Liver (tissue), 9 donors: ENCODE measurements around the gene SAMD4A. TPM values are rescaled to one million over a fixed set of nuclear protein-coding genes. Genes with fewer than 3 reads are reported as not detected.

Experiments
- DNase-seq: peaks from one replicate; pipeline ENCODE4 v3.0.0-alpha.2; 2017; ENCODE audit warnings: low spot score
- H3K27ac ChIP-seq, 2 donors: one replicate each; pipeline ENCODE4 v1.7.0; 2013; ENCODE audit warnings: inconsistent platforms in 2 of 2, low read length in 2 of 2, control low read depth in 1 of 2, low read depth in 1 of 2, mild to moderate bottlenecking in 1 of 2
- H3K27me3 ChIP-seq, 4 donors: one replicate each; pipeline versions ENCODE4 v1.6.1 to v1.7.0; 2013; ENCODE audit warnings: low read length in 3 of 4, inconsistent platforms in 1 of 4, mild to moderate bottlenecking in 1 of 4, moderate library complexity in 1 of 4; ENCODE audit not compliant: control insufficient read depth in 4 of 4, insufficient read depth in 4 of 4
- H3K36me3 ChIP-seq, 4 donors: one replicate each; pipeline versions ENCODE4 v1.6.1 to v1.7.0; 2013; ENCODE audit warnings: low read length in 3 of 4, mild to moderate bottlenecking in 3 of 4, low read depth in 1 of 4, moderate library complexity in 1 of 4; ENCODE audit not compliant: control insufficient read depth in 4 of 4, insufficient read depth in 3 of 4
- H3K4me1 ChIP-seq, 4 donors: one replicate each; pipeline versions ENCODE4 v1.6.1 to v1.7.0; 2013; ENCODE audit warnings: low read length in 3 of 4, mild to moderate bottlenecking in 3 of 4, moderate library complexity in 1 of 4; ENCODE audit not compliant: control insufficient read depth in 4 of 4, insufficient read depth in 4 of 4
- H3K4me3 ChIP-seq, 3 donors: one replicate each; pipeline versions ENCODE4 v1.6.1 to v1.7.0; 2013; ENCODE audit warnings: low read length in 3 of 3, control low read depth in 1 of 3, low read depth in 1 of 3, mild to moderate bottlenecking in 1 of 3
- H3K9ac ChIP-seq, 2 donors: one replicate each; pipeline ENCODE4 v1.7.0; 2013; ENCODE audit warnings: low read length in 2 of 2, mild to moderate bottlenecking in 2 of 2, moderate library complexity in 2 of 2, control low read depth in 1 of 2, low read depth in 1 of 2
- H3K9me3 ChIP-seq, 4 donors: one replicate each; pipeline versions ENCODE4 v1.6.1 to v1.7.0; 2013; ENCODE audit warnings: low read length in 3 of 4; ENCODE audit not compliant: control insufficient read depth in 4 of 4
- EGR1 ChIP-seq, 2 donors: IDR thresholded peaks; 2 replicates each; pipeline ENCODE4 v1.6.1; 2016 to 2018; ENCODE audit warnings: antibody characterized with exemption in 2 of 2, low read depth in 2 of 2
- FOXA1 ChIP-seq: IDR thresholded peaks from 2 replicates; pipeline ENCODE4 v1.6.1; 2016; ENCODE audit warnings: antibody characterized with exemption
- FOXA2 ChIP-seq: IDR thresholded peaks from 2 replicates; pipeline ENCODE4 v1.6.1; 2016; ENCODE audit warnings: antibody characterized with exemption
- GABPA ChIP-seq, 2 donors: IDR thresholded peaks in 1 of 2; conservative IDR thresholded peaks in 1 of 2; 2 replicates each; pipeline ENCODE4 v1.6.1; 2016; ENCODE audit warnings: antibody characterized with exemption in 2 of 2, mild to moderate bottlenecking in 1 of 2, moderate library complexity in 1 of 2
- HNF4A ChIP-seq, 2 donors: conservative IDR thresholded peaks; 2 replicates each; pipeline ENCODE4 v1.6.1; 2016; ENCODE audit warnings: antibody characterized with exemption in 2 of 2, mild to moderate bottlenecking in 2 of 2
- HNF4G ChIP-seq: IDR thresholded peaks from 2 replicates; pipeline ENCODE4 v1.6.1; 2016; ENCODE audit warnings: antibody characterized with exemption
- JUND ChIP-seq, 2 donors: IDR thresholded peaks; 2 replicates each; pipeline ENCODE4 v1.6.1; 2016; ENCODE audit warnings: antibody characterized with exemption in 2 of 2
- NR2F2 ChIP-seq: IDR thresholded peaks from 2 replicates; pipeline ENCODE4 v1.6.1; 2016; ENCODE audit warnings: antibody characterized with exemption
- RAD21 ChIP-seq, 2 donors: IDR thresholded peaks; 2 replicates each; pipeline ENCODE4 v1.6.1; 2016; ENCODE audit warnings: antibody characterized with exemption in 2 of 2, mild to moderate bottlenecking in 2 of 2
- RXRA ChIP-seq, 2 donors: IDR thresholded peaks; 2 replicates each; pipeline ENCODE4 v1.6.1; 2017 to 2018; ENCODE audit warnings: antibody characterized with exemption in 2 of 2, mild to moderate bottlenecking in 1 of 2
- SP1 ChIP-seq: IDR thresholded peaks from 2 replicates; pipeline ENCODE4 v1.6.1; 2018; ENCODE audit warnings: antibody characterized with exemption, mild to moderate bottlenecking
- TAF1 ChIP-seq: conservative IDR thresholded peaks from 2 replicates; pipeline ENCODE4 v1.6.1; 2016; ENCODE audit warnings: antibody characterized with exemption, mild to moderate bottlenecking
- YY1 ChIP-seq: IDR thresholded peaks from 2 replicates; pipeline ENCODE4 v1.6.1; 2016; ENCODE audit warnings: antibody characterized with exemption, mild to moderate bottlenecking
- WGBS: extraction: QIAGEN DNeasy Blood & Tissue Kit; methylation state at CpG from one replicate; pipeline ENCODE4 v1.1.7; 2013; 5-methylcytosine and 5-hydroxymethylcytosine counted together
- polyA plus RNA-seq, 2 donors: library from polyadenylated mRNA; stranded (reverse) in 1 of 2; unstranded in 1 of 2; fragments of 200-250 nt in 1 of 2; fragments of >200 nt in 1 of 2; fragmentation: Nextera tagmentation in 1 of 2; extraction: Ambion mirVana in 1 of 2; gene quantifications; one replicate each; pipeline versions ENCODE4 v1.2.1 to v1.2.3, GENCODE V29; 2013 to 2015
- total RNA-seq, 2 donors: library from RNA; depleted of rRNA; stranded (reverse); fragments of >200 nt; gene quantifications; one replicate each; pipeline ENCODE4 v1.2.3, GENCODE V29; 2014
- TF ChIP-seq, protein P1 (sequence below): IDR thresholded peaks from 2 replicates; pipeline ENCODE4 v1.6.1; 2016; ENCODE audit warnings: antibody characterized with exemption
- TF ChIP-seq, protein P2 (sequence below): IDR thresholded peaks from 2 replicates; pipeline ENCODE4 v1.6.1; 2016; ENCODE audit warnings: antibody characterized with exemption, mild to moderate bottlenecking
- TF ChIP-seq, protein P3 (sequence below): IDR thresholded peaks from 2 replicates; pipeline ENCODE4 v1.6.1; 2016; ENCODE audit warnings: antibody characterized with exemption
- TF ChIP-seq, protein P4 (sequence below): fragments of 150-350 bp; IDR thresholded peaks from 2 replicates; pipeline ENCODE4 v1.5.1; 2017; ENCODE audit warnings: improper control_type of control experiment, low read depth, low read length; ENCODE audit not compliant: missing input control
- TF ChIP-seq, protein P5 (sequence below): IDR thresholded peaks from 2 replicates; pipeline ENCODE4 v1.6.1; 2016; ENCODE audit warnings: antibody characterized with exemption
- donor health status: healthy.
- donor health status: healthy.
- donor health status: healthy.
- donor health status: healthy.
- donor health status: healthy.

SAMD4A gene
- total and polyA plus RNA-seq, 4 donors: 4.3 to 17.8 (median 8.1) TPM

DNA sequence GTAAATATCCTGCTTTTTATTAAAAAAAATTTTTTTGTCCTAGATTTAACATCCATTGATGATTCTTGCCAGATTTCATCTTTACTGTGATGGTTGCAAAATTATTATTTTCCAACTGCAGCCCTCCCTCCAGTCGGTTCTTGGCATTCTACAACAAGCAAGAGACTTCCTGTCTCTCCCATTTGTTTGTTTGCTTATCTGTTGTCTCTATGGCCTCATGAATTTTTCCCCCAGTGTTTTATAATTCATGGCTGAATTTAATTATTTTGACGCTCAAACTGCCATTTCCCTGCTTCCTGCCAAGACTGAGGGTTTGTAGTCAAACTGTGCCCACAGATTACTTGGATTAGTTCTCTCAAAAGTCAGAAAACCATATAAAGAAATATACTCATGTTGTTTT, 31.3 kb upstream of the SAMD4A start:
- no peak for TF ChIP-seq TAF1
- TF ChIP-seq HNF4G: no peak
- TF ChIP-seq NR2F2: no peak
- no peak for TF ChIP-seq JUND (IDR thresholded peaks at IDR 0.05)
- TF ChIP-seq GABPA (IDR thresholded peaks at IDR 0.05 in 1 of 2, conservative IDR thresholded peaks at IDR 0.05 in 1 of 2): no peak
- TF ChIP-seq HNF4A (conservative IDR thresholded peaks at IDR 0.05): no peak
- TF ChIP-seq, protein P1, sequence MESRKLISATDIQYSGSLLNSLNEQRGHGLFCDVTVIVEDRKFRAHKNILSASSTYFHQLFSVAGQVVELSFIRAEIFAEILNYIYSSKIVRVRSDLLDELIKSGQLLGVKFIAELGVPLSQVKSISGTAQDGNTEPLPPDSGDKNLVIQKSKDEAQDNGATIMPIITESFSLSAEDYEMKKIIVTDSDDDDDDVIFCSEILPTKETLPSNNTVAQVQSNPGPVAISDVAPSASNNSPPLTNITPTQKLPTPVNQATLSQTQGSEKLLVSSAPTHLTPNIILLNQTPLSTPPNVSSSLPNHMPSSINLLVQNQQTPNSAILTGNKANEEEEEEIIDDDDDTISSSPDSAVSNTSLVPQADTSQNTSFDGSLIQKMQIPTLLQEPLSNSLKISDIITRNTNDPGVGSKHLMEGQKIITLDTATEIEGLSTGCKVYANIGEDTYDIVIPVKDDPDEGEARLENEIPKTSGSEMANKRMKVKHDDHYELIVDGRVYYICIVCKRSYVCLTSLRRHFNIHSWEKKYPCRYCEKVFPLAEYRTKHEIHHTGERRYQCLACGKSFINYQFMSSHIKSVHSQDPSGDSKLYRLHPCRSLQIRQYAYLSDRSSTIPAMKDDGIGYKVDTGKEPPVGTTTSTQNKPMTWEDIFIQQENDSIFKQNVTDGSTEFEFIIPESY: no peak
- TF ChIP-seq, protein P2, sequence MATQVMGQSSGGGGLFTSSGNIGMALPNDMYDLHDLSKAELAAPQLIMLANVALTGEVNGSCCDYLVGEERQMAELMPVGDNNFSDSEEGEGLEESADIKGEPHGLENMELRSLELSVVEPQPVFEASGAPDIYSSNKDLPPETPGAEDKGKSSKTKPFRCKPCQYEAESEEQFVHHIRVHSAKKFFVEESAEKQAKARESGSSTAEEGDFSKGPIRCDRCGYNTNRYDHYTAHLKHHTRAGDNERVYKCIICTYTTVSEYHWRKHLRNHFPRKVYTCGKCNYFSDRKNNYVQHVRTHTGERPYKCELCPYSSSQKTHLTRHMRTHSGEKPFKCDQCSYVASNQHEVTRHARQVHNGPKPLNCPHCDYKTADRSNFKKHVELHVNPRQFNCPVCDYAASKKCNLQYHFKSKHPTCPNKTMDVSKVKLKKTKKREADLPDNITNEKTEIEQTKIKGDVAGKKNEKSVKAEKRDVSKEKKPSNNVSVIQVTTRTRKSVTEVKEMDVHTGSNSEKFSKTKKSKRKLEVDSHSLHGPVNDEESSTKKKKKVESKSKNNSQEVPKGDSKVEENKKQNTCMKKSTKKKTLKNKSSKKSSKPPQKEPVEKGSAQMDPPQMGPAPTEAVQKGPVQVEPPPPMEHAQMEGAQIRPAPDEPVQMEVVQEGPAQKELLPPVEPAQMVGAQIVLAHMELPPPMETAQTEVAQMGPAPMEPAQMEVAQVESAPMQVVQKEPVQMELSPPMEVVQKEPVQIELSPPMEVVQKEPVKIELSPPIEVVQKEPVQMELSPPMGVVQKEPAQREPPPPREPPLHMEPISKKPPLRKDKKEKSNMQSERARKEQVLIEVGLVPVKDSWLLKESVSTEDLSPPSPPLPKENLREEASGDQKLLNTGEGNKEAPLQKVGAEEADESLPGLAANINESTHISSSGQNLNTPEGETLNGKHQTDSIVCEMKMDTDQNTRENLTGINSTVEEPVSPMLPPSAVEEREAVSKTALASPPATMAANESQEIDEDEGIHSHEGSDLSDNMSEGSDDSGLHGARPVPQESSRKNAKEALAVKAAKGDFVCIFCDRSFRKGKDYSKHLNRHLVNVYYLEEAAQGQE: no peak
- no peak for TF ChIP-seq RXRA (IDR thresholded peaks at IDR 0.05)
- TF ChIP-seq, protein P3, sequence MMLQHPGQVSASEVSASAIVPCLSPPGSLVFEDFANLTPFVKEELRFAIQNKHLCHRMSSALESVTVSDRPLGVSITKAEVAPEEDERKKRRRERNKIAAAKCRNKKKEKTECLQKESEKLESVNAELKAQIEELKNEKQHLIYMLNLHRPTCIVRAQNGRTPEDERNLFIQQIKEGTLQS: no peak
- no peak for TF ChIP-seq FOXA2
- TF ChIP-seq, protein P4, sequence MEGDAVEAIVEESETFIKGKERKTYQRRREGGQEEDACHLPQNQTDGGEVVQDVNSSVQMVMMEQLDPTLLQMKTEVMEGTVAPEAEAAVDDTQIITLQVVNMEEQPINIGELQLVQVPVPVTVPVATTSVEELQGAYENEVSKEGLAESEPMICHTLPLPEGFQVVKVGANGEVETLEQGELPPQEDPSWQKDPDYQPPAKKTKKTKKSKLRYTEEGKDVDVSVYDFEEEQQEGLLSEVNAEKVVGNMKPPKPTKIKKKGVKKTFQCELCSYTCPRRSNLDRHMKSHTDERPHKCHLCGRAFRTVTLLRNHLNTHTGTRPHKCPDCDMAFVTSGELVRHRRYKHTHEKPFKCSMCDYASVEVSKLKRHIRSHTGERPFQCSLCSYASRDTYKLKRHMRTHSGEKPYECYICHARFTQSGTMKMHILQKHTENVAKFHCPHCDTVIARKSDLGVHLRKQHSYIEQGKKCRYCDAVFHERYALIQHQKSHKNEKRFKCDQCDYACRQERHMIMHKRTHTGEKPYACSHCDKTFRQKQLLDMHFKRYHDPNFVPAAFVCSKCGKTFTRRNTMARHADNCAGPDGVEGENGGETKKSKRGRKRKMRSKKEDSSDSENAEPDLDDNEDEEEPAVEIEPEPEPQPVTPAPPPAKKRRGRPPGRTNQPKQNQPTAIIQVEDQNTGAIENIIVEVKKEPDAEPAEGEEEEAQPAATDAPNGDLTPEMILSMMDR: no peak
- no peak for TF ChIP-seq RAD21 (IDR thresholded peaks at IDR 0.05)
- no peak for TF ChIP-seq FOXA1
- TF ChIP-seq YY1: no peak
- TF ChIP-seq, protein P5, sequence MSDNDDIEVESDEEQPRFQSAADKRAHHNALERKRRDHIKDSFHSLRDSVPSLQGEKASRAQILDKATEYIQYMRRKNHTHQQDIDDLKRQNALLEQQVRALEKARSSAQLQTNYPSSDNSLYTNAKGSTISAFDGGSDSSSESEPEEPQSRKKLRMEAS: no peak
- WGBS: 61% methylated on average over 2 of the region's 2 CpGs
- Histone ChIP-seq H3K4me1 (no peaks in the 10 kb centered on the region), H3K9me3 (no peaks in the 10 kb centered on the region), H3K4me3 (no peak overlapping the region), H3K36me3 (peaks cover 0 to 4% (median 2%) of the 10 kb centered on the region in 4 donors), H3K9ac (no peak overlapping the region), H3K27ac (no peak overlapping the region), H3K27me3 (no peaks in the 10 kb centered on the region)
- no peak for DNase-seq

DNA sequence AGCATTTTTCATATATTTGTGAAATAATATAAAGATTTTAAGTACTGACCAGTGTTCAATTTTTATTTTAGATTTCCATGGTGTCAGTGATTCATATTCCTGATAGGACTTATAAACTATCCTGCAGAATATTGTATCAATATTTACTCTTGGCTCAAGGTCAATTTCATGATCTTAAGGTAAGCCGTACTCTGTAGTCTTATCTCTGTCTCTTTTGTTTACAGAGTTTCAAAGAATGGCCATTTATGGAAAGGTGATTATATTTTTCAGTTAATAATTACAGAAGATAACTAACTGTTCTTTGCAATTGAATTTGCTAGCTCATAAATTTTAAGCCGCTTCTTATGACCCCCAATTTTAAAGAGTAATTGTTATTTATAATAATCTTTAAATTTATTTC, 29.3 kb upstream of the SAMD4A start:
- TF ChIP-seq RAD21 (IDR thresholded peaks at IDR 0.05): no peak
- TF ChIP-seq, protein P2: no peak
- TF ChIP-seq FOXA1: no peak
- TF ChIP-seq, protein P3: no peak
- TF ChIP-seq SP1: no peak
- TF ChIP-seq HNF4G: no peak
- TF ChIP-seq TAF1: no peak
- TF ChIP-seq EGR1 (IDR thresholded peaks at IDR 0.05; ENCODE audit: low read depth in 2 of 2): no peak
- TF ChIP-seq, protein P1: no peak
- Histone ChIP-seq H3K36me3 (peaks cover 0 to 4% (median 2%) of the 10 kb centered on the region in 4 donors), H3K4me1 (no peaks in the 10 kb centered on the region), H3K9ac (no peak overlapping the region), H3K9me3 (no peaks in the 10 kb centered on the region), H3K27ac (no peak overlapping the region), H3K4me3 (no peak overlapping the region), H3K27me3 (no peaks in the 10 kb centered on the region)
- 49% methylated on average over 2 of the region's 2 CpGs for WGBS
- no peak for DNase-seq
